Activated CD4-positive, alpha-beta T cell treated with anti-CD3 and anti-CD28 coated beads, Interleukin-2, amount 10 ng/mL, durations not matched to agents 24 days and 14 days (primary cell): Measurements from ENCODE around the gene GPATCH1. TPM values are rescaled to one million over a fixed set of nuclear protein-coding genes. Genes with fewer than 3 reads are reported as not detected.

Source experiments
- DNase-seq: peaks from one replicate; pipeline ENCODE4 v3.0.0; 2022
- H3K27ac Mint-ChIP-seq: one replicate; pipeline ENCODE4 v1.8.0; 2022; ENCODE audit warnings: mild to moderate bottlenecking, mixed read lengths
- H3K27me3 Mint-ChIP-seq: one replicate; pipeline ENCODE4 v1.8.0; 2022; ENCODE audit warnings: mixed read lengths
- H3K36me3 Mint-ChIP-seq: one replicate; pipeline ENCODE4 v1.8.0; 2022; ENCODE audit warnings: low read depth, mild to moderate bottlenecking, mixed read lengths
- H3K4me1 Mint-ChIP-seq: one replicate; pipeline ENCODE4 v1.8.0; 2021; ENCODE audit warnings: mixed read lengths
- H3K4me3 Mint-ChIP-seq: one replicate; pipeline ENCODE4 v1.8.0; 2022; ENCODE audit warnings: mild to moderate bottlenecking, moderate library complexity, mixed read lengths
- H3K9me3 Mint-ChIP-seq: one replicate; pipeline ENCODE4 v1.8.0; 2021; ENCODE audit warnings: mixed read lengths
- intact Hi-C: fragments of 100-400 bp; cut with micrococcal nuclease; formaldehyde crosslinking; loops from one replicate; pipeline ENCODE4 v1.15.1; 2023
- total RNA-seq: library from RNA; stranded (reverse); gene quantifications from 2 replicates; pipeline ENCODE4 v1.2.3, GENCODE V29; 2022

The GPATCH1 gene
- total RNA-seq, 1 donor from 2014 or later: 11.7 TPM

DNA sequence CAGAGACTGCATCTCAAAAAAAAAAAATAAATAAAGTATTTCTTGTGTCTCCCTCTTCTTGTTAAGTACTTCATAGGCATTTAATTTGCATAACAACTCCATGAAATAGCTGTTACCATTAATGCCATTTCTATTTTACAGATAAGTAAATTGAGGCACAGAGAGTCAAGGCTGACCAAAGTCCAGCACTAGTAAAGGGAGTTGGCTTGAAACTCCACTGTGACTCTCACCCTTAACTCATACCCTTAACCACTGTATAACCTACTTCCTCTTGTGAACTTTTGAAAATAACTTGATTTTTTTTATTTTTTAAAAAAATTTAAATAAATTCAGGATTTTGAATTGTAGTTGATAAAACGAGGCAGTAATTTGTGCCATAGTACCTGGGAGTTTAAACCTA lies 6.0 kb downstream of the GPATCH1 start:
- DNase-seq: no peak
- Mint-ChIP-seq H3K36me3 (peaks cover 22% of the 10 kb centered on the region), H3K4me1 (peaks cover 5% of the 10 kb centered on the region), H3K27ac (no peak overlapping the region), H3K27me3 (no peaks in the 10 kb centered on the region), H3K9me3 (no peaks in the 10 kb centered on the region), H3K4me3 (no peak overlapping the region)
- intact Hi-C loops: no loop called here

DNA sequence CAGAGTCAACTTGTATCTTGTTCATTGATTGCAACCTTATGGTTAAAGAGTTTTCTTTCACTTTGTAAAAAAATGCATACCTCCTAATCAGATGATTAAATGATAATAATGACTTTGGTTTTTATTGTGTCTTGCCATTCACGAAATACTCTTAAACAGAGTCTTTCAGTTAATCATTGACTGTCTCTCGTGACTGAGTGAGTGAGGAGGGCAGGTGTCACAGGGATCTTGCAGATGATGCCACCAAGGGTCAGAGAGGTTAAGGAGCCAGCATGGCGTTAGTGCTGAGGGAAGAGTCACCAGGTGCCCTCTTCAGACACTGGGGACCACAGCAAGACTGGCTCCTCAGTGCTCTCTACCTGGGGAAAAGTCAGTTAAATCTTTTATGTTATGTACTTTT lies 8.0 kb downstream of the GPATCH1 start:
- Mint-ChIP-seq H3K4me3 (no peak overlapping the region), H3K27me3 (no peaks in the 10 kb centered on the region), H3K4me1 (no peaks in the 10 kb centered on the region), H3K36me3 (peaks cover 27% of the 10 kb centered on the region), H3K9me3 (no peaks in the 10 kb centered on the region), H3K27ac (no peak overlapping the region)
- intact Hi-C loops: no loop called here
- no peak for DNase-seq

DNA sequence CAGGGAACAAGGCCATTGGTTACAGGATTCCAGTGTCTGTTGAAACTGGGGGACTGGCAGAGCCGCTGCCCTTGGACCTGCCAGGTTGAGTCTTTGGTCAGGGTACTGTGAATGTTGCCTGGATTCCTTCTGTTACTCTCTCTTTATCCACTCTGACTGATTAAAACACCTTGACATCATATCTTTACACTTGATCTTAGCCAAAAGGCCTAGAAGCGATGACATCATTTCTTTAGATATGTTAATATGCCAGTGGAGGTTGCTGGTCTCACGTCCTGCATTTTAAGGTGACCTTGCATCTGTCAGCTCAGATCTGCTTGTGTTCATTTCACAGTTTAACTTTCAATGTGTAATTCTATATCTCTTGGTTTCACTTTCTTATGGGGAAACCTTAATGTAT lies 9.2 kb downstream of the GPATCH1 start:
- no peaks in the 10 kb centered on the region for H3K4me1 Mint-ChIP-seq
- no peak overlapping the region for H3K4me3 Mint-ChIP-seq
- no peak for DNase-seq
- no peaks in the 10 kb centered on the region for H3K27me3 Mint-ChIP-seq
- H3K27ac Mint-ChIP-seq: no peak overlapping the region
- H3K9me3 Mint-ChIP-seq: no peaks in the 10 kb centered on the region
- intact Hi-C loops: no loop called here
- H3K36me3 Mint-ChIP-seq: peaks cover 35% of the 10 kb centered on the region

DNA sequence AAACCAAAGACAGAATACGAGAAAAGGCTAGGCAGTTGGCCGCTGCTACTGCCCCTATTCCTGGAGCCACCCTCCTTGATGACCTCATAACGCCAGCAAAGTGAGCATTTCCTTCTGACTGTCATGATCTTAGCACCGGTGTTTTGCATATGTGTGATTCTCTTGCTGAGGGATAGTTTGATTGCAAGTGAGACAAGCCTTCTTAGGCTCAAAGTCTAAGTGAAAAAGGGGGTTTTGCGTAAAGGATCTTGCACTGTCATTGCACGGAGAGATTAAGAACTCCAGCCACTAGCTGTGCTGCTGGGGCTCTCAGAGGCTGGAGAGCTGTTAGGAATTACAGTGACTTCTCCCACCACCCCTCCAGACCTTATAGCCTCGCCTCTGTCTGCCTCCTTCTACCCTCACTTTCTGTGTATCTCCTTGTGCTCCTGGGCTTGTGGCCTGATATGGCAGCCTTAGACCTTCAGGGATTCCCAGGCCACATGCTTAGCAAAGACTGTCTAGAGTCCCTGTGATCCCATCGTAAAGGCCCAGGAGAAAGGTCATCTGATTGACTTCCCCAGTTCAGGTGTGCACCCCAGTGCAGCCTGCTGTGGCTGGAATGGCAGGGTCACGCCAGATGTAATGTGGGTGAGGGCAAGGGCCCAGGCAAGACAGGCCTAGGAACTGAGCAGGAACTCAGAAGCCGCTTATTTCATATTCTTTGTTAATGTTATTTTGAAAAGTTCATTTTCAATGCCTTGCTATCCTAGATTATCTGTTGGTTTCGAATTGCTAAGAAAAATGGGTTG lies 12.6 kb downstream of the GPATCH1 start:
- Mint-ChIP-seq H3K9me3 (no peaks in the 10 kb centered on the region), H3K27ac (no peak overlapping the region), H3K27me3 (no peaks in the 10 kb centered on the region), H3K36me3 (peaks cover 53% of the 10 kb centered on the region), H3K4me1 (no peaks in the 10 kb centered on the region), H3K4me3 (no peak overlapping the region)
- intact Hi-C loops: no loop called here
- DNase-seq: no peak

DNA sequence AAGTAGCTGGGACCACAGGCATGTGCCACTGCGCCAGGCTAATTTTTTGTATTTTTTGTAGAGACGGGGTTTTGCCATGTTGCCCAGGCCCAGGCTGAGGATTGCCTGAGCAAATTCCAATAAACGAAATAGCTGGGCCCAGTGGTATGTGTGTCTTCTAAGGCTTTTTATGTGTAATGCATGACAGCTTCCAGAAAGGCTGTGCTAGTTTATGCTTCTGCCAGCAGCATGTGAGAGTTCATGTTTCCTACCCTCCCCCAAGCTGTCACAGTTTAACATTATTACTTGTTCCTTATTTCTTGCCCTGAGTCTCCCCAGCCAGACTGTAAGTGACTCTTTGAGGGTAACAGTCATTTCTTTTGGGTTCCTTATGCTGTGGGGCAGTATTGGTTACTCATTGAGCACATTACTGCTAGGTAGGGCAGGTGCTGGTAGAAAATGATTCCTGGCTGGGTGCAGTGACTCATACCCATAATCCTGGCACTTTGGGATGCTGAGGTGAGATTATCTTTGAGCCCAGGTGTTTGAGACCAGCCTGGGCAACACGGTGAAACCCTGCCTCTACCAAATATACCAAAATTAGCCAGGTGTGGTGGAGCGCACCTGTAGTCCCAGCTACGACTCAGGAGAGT lies 13.6 kb downstream of the GPATCH1 start:
- Mint-ChIP-seq H3K4me1 (no peaks in the 10 kb centered on the region), H3K36me3 (peaks cover 51% of the 10 kb centered on the region)

DNA sequence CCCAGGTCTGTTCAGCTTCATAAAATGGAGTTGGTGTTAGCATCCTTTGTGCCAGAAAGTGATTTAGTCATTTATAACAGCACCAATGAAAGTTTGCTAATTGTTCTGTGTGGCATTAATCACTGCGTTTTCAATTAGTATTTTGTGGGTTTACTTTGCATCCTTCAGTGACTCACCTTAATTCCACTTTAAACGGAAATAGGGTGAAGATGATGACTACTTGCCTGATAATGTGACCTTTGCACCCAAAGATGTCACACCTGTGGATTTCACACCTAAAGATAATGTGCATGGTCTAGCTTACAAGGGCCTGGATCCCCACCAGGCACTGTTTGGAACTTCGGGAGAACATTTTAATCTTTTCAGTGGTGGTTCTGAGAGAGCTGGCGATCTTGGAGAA lies 15.0 kb downstream of the GPATCH1 start:
- Mint-ChIP-seq H3K4me3 (no peak overlapping the region), H3K27me3 (no peaks in the 10 kb centered on the region), H3K36me3 (peaks cover 46% of the 10 kb centered on the region), H3K9me3 (no peaks in the 10 kb centered on the region), H3K4me1 (no peaks in the 10 kb centered on the region), H3K27ac (no peak overlapping the region)
- intact Hi-C loops: no loop called here
- no peak for DNase-seq

More for the DNA sequence above, 13.6 kb downstream of the GPATCH1 start:
- Mint-ChIP-seq H3K27me3 (no peaks in the 10 kb centered on the region), H3K27ac (no peak overlapping the region), H3K9me3 (no peaks in the 10 kb centered on the region), H3K4me3 (no peak overlapping the region)
- intact Hi-C loops: no loop called here
- DNase-seq: no peak

DNA sequence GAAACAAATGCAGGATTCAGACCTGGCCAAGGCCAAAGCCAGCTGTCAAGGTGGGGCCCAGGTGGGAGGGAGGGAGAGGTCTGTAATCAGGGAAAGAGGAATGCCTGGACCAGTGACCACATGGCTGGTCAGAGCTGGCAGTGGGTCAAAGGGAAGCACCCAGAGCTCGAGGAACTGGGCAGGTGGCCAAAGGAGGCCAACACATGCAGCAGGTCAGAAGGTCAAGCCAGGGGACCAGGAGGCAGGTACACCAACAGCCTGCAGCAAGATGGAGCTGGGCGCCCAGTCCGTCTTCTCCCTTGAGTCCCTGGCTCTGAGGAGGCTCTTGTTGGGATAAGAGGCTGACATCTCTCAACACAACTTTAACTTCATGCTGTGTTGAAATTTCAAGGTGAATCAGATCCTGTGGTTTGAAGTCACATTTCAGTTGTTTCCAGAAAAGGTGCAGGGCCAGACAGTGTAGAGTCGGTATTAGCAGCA lies 17.1 kb downstream of the GPATCH1 start:
- Mint-ChIP-seq H3K27ac (no peak overlapping the region), H3K4me1 (no peaks in the 10 kb centered on the region), H3K4me3 (no peak overlapping the region), H3K9me3 (no peaks in the 10 kb centered on the region), H3K27me3 (no peaks in the 10 kb centered on the region), H3K36me3 (peaks cover 51% of the 10 kb centered on the region)
- intact Hi-C loops: no loop called here
- no peak for DNase-seq

DNA sequence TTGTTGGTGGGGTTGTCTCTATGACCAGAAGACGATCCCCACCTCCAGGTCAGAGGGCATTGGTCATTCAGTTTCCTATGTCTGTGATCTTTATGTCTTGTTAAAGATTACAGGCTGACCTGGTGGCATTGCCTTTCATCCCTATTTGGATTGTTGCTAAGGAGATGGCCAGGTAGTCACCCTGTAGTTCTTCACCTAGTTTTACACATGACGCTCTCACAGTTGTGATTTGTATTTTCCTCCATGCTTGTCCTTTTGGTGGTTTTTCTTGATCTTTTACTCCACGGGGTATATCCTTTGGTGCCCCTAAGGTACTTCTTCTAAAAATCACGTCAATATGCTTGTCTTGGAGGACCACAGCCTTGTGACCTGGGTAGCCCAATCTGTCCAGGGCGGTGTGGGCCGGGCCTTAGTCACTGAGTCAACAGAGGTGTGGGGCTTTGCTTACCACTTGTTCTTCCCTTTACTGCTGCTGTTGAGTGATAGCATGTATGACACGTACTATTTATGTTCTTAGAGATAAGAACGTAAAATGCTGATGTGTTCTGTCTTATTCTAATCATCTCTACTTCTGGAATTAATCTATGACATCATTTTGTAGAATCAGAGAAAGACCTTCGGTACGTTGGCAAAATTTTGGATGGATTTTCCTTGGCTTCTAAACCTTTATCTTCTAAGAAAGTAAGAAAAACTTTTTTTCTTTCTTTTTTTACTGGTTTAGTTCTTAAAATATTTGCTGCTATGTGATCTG lies 20.1 kb downstream of the GPATCH1 start:
- H3K27ac Mint-ChIP-seq: no peak overlapping the region
- peaks cover 39% of the 10 kb centered on the region for H3K36me3 Mint-ChIP-seq
- no peak overlapping the region for H3K4me3 Mint-ChIP-seq
- intact Hi-C loops: no loop called here
- no peaks in the 10 kb centered on the region for H3K27me3 Mint-ChIP-seq
- DNase-seq: no peak
- no peaks in the 10 kb centered on the region for H3K9me3 Mint-ChIP-seq
- no peaks in the 10 kb centered on the region for H3K4me1 Mint-ChIP-seq

DNA sequence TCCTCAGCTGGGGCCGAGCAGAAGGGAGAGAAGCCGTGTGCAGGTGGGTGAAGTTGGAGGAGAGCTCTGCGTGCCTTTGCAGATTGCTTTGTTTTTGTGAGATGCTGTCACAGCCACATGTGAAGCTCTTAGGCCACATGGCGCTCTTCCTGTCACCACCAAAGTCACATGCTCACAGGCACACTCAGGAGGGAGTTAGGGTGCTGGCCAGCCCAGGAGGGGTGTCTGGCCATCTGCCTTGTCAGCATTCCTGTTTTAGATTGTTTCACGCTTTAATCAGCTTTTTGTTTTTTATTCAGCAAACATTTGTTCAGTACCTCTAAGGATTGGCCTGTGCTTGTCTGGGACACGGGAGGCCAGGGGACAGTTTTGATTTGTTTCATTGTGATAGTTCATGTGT lies 21.9 kb downstream of the GPATCH1 start:
- DNase-seq: no peak
- H3K36me3 Mint-ChIP-seq: peaks cover 37% of the 10 kb centered on the region
- H3K27ac Mint-ChIP-seq: no peak overlapping the region
- H3K9me3 Mint-ChIP-seq: no peaks in the 10 kb centered on the region
- no peaks in the 10 kb centered on the region for H3K27me3 Mint-ChIP-seq
- H3K4me3 Mint-ChIP-seq: no peak overlapping the region
- intact Hi-C loops: no loop called here
- H3K4me1 Mint-ChIP-seq: no peaks in the 10 kb centered on the region

DNA sequence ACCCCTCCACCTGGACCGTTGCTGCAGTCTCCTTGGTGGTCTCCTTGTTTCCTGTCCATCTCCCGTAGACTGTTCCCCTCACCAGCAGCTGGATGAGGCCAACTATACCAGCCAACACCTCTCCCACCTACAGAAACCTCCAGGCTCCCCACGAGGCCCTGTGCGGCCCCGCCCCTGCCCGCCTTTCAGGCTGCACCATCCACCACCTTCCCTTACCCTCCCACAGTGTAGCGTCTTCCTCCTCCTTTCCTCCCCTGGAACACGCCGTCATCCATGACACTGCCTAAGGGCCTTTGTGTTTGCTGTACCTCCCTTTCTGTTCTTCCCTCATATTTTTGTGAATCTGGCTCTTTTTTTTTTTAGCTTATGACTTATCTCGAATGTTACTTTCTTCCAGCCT lies 27.2 kb downstream of the GPATCH1 start:
- Mint-ChIP-seq H3K36me3 (peaks cover 28% of the 10 kb centered on the region), H3K27ac (no peak overlapping the region), H3K4me3 (no peak overlapping the region), H3K9me3 (no peaks in the 10 kb centered on the region), H3K4me1 (no peaks in the 10 kb centered on the region), H3K27me3 (no peaks in the 10 kb centered on the region)
- intact Hi-C loops: no loop called here
- DNase-seq: no peak

DNA sequence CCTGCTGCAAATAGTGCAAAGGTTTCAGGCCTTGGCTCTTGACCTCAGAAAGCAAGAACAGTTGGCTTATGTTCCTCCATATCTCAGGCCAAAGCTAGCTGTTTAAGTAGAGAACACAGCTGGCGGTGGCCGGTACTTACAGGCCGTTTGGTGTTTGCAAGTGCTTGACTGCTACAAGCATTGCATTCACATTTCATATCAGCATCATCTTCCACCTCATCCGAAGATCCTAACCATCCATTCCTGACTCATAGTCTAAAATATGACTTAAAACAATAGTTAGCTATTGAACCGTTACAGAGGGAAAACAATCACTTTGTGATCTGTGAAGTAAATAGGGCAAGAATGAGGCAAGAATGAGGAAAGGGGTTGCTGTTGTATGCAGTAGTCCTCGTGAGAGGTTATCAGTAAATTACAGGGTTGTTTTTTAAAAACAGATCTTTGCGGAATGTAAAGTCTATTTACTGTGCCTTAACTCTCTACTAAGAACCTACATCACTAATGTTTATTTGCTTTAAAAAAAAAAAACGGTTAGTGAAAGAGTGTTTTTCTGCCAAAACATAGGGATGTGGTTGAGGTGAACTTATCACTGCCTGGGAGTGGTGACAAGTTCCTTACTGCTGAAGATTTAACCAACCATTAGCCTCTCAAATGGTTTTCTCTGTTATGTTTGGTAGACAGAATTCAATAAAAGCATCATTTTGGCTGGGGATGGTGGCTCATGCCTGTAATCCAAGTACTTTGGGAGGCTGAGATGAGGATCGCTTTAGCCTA lies 29.3 kb downstream of the GPATCH1 start:
- Mint-ChIP-seq H3K36me3 (peaks cover 39% of the 10 kb centered on the region), H3K27ac (no peak overlapping the region), H3K4me1 (no peaks in the 10 kb centered on the region), H3K4me3 (no peak overlapping the region), H3K9me3 (no peaks in the 10 kb centered on the region), H3K27me3 (no peaks in the 10 kb centered on the region)
- intact Hi-C loops: no loop called here
- DNase-seq: no peak

DNA sequence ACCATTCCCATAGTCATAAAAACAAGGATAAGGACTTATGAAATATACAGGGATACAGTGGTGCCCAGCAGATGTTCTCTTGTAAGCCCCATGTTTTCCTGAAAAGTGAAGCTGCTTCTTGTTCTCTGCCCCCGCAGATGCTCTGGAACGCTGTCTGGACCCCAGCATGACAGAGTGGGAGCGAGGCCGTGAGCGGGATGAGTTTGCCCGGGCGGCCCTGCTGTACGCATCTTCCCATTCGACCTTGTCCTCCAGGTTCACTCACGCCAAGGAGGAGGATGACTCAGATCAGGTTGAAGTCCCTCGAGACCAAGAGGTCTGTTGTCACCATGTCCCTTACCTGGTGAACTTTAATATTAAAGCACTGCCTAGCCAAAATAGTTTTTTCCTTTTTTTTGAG lies 30.6 kb downstream of the GPATCH1 start:
- peaks cover 41% of the 10 kb centered on the region for H3K36me3 Mint-ChIP-seq
- intact Hi-C loops: no loop called here
- no peaks in the 10 kb centered on the region for H3K4me1 Mint-ChIP-seq
- DNase-seq: no peak
- H3K4me3 Mint-ChIP-seq: no peak overlapping the region
- H3K9me3 Mint-ChIP-seq: no peaks in the 10 kb centered on the region
- H3K27ac Mint-ChIP-seq: no peak overlapping the region
- H3K27me3 Mint-ChIP-seq: no peaks in the 10 kb centered on the region

DNA sequence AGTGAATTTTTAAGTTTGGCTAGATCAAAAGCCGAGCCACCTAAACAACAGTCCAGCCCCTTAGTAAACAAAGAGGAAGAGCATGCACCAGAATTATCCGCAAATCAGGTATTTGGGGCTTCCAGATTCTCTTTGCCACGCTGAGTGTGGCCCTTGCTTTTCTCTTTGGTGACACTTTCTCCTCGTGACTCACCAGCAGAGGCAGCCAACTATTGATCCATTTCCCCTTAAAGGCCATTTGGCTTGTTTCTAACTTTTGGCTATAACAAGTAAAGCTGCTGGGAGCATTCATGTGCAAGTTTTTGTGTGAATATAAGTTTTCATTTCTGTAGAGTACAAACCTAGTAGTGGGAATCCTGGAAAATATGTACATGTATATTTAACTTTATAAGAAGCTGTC lies 33.3 kb downstream of the GPATCH1 start:
- peaks cover 49% of the 10 kb centered on the region for H3K36me3 Mint-ChIP-seq

More for the DNA sequence above, 33.3 kb downstream of the GPATCH1 start:
- H3K4me3 Mint-ChIP-seq: no peak overlapping the region
- H3K27me3 Mint-ChIP-seq: no peaks in the 10 kb centered on the region
- no peaks in the 10 kb centered on the region for H3K9me3 Mint-ChIP-seq
- no peaks in the 10 kb centered on the region for H3K4me1 Mint-ChIP-seq
- no peak overlapping the region for H3K27ac Mint-ChIP-seq
- no peak for DNase-seq
- intact Hi-C loops: no loop called here
